ELF-1 (cell line): ENCODE measurements around the gene EDC4.
"Not testable (repeated sequence)": the region's sequence is repeated elsewhere in the genome, so short reads cannot be mapped to it uniquely, and the experiment has no call there.

ENCODE experiments used
- DNase-seq: peaks from one replicate; pipeline ENCODE4 v3.0.0-alpha.2; 2016; ENCODE audit warnings: low read depth, low spot score

EDC4 gene

GRCh38 chr16:67872631-67873434 lies at the start of gene EDC4:
EDC4 (plus strand) TSS chr16:67873052; CDS start chr16:67873262, 210 bp downstream.
- DNase-seq: peak; percentile 81

- no peak for DNase-seq
Observed at GRCh38 chr16:67825119-67825518, 47.7 kb upstream of the EDC4 start.

- no peak for DNase-seq
Observed at GRCh38 chr16:67825906-67826305, 46.9 kb upstream of the EDC4 start.

- no peak for DNase-seq
Observed at GRCh38 chr16:67828651-67829050, 44.2 kb upstream of the EDC4 start.

- DNase-seq: peak; percentile 27
Observed at GRCh38 chr16:67833030-67833414, 39.8 kb upstream of the EDC4 start.

- DNase-seq: peak; percentile 94
Observed at GRCh38 chr16:67833415-67834241, 39.2 kb upstream of the EDC4 start.

GRCh38 chr16:67834242-67834614 lies 38.6 kb upstream of the EDC4 start:
- DNase-seq: no peak

- DNase-seq: not testable (repeated sequence)
Observed at GRCh38 chr16:67837190-67837589, 35.7 kb upstream of the EDC4 start.

GRCh38 chr16:67837811-67838210 lies 35.0 kb upstream of the EDC4 start:
- DNase-seq: no peak

GRCh38 chr16:67841198-67841815 lies 31.5 kb upstream of the EDC4 start:
- no peak for DNase-seq

GRCh38 chr16:67841816-67842508 lies 30.9 kb upstream of the EDC4 start, which contains the start of gene THAP11:
THAP11 (plus strand) TSS chr16:67842320; CDS start chr16:67842555, 235 bp downstream.
- peak; percentile 99 for DNase-seq

GRCh38 chr16:67842509-67843342 lies 30.1 kb upstream of the EDC4 start:
- DNase-seq: peak; percentile 79

GRCh38 chr16:67843343-67843765 lies 29.5 kb upstream of the EDC4 start:
- DNase-seq: no peak

GRCh38 chr16:67844497-67844896 lies 28.4 kb upstream of the EDC4 start:
- peak; percentile 54 for DNase-seq

- DNase-seq: no peak
Observed at GRCh38 chr16:67845291-67846062, 27.4 kb upstream of the EDC4 start.

GRCh38 chr16:67846063-67846319 lies 26.9 kb upstream of the EDC4 start:
- no peak for DNase-seq

- DNase-seq: peak; percentile 99
Observed at GRCh38 chr16:67846320-67847063, 26.4 kb upstream of the EDC4 start, which contains the start of gene NUTF2. NUTF2 (plus strand) TSS chr16:67846933; CDS start chr16:67865131, 18,198 bp downstream.

GRCh38 chr16:67847064-67847861 lies 25.6 kb upstream of the EDC4 start, which contains the start of gene CENPT:
CENPT (minus strand) TSS chr16:67847693; CDS start chr16:67833859, 13,834 bp downstream.
- peak; percentile 89 for DNase-seq
